Small intestine (tissue), 7 donors: ENCODE data around the gene PTRHD1. TPM values are rescaled to one million over a fixed set of nuclear protein-coding genes. Genes with fewer than 3 reads are reported as not detected.
"Not testable (repeated sequence)": the region's sequence is repeated elsewhere in the genome, so short reads cannot be mapped to it uniquely, and the experiment has no call there.

Experiments
- DNase-seq, 2 donors: peaks; one replicate each; pipeline versions ENCODE4 v3.0.0 to v3.0.0-alpha.2; 2013
- FAIRE-seq: peaks from 2 replicates; lab custom pipeline; 2012; peaks lifted over from hg19 to GRCh38; lab: Jason Lieb, UNC
- H3K27ac ChIP-seq, 3 donors: one replicate each; pipeline ENCODE4 v1.5.1; 2013; ENCODE audit warnings: low read length in 2 of 3, mild to moderate bottlenecking in 2 of 3, control low read depth in 1 of 3, inconsistent platforms in 1 of 3, low read depth in 1 of 3, moderate library complexity in 1 of 3
- H3K27me3 ChIP-seq, 3 donors: one replicate each; pipeline ENCODE4 v1.6.1; 2013; ENCODE audit warnings: low read length in 3 of 3, inconsistent platforms in 1 of 3; ENCODE audit not compliant: control insufficient read depth in 3 of 3, insufficient read depth in 3 of 3
- H3K36me3 ChIP-seq, 3 donors: one replicate each; pipeline ENCODE4 v1.6.1; 2013; ENCODE audit warnings: low read length in 3 of 3, inconsistent platforms in 1 of 3, low read depth in 1 of 3, mild to moderate bottlenecking in 1 of 3, moderate library complexity in 1 of 3; ENCODE audit not compliant: control insufficient read depth in 3 of 3, insufficient read depth in 2 of 3
- H3K4me1 ChIP-seq, 3 donors: one replicate each; pipeline ENCODE4 v1.6.1; 2013; ENCODE audit warnings: low read length in 2 of 3, inconsistent platforms in 1 of 3, low read depth in 1 of 3, mild to moderate bottlenecking in 1 of 3, moderate library complexity in 1 of 3; ENCODE audit not compliant: control insufficient read depth in 3 of 3, insufficient read depth in 2 of 3
- H3K4me3 ChIP-seq, 3 donors: one replicate each; pipeline ENCODE4 v1.5.1; 2013; ENCODE audit warnings: low read length in 3 of 3, control low read depth in 1 of 3, inconsistent platforms in 1 of 3, low read depth in 1 of 3, mild to moderate bottlenecking in 1 of 3, moderate library complexity in 1 of 3
- H3K9me3 ChIP-seq, 2 donors: one replicate each; pipeline ENCODE4 v1.6.1; 2013; ENCODE audit warnings: low read depth in 1 of 2, low read length in 1 of 2; ENCODE audit not compliant: control insufficient read depth in 2 of 2, insufficient read depth in 1 of 2
- WGBS, 3 donors: extraction: QIAGEN DNeasy Blood & Tissue Kit; methylation state at CpG; one replicate each; pipeline ENCODE4 v1.1.7; 2013; 5-methylcytosine and 5-hydroxymethylcytosine counted together
- polyA plus RNA-seq, 4 donors: library from polyadenylated mRNA; stranded (reverse) in 3 of 4; unstranded in 1 of 4; fragments of 200-250 nt in 3 of 4; fragments of 120-200 nt in 1 of 4; gene quantifications; one replicate each; pipeline versions ENCODE4 v1.2.1 to v1.2.3, GENCODE V29; 2013
- donor health status: healthy with polysubstance abuse.
- donor health status: control.
- donor health status: control.
- donor health status: Bipolar disorder and iron deficiency.
- donor health status: healthy.

The PTRHD1 gene
- polyA plus RNA-seq, 4 donors, result 36.4 to 43.0 (median 39.9) TPM

GRCh38 chr2:24837996-24838513, 44.9 kb upstream of the PTRHD1 start:
- H3K4me3 ChIP-seq, result no peak overlapping the region
- 87 to 94% (median 89%) methylated on average over 5 of the region's 5 CpGs for WGBS, 3 donors
- H3K27ac ChIP-seq, result no peak overlapping the region
- FAIRE-seq (no peak), DNase-seq (no peak)
- no peaks in the 10 kb centered on the region for H3K27me3 ChIP-seq
- H3K36me3 ChIP-seq, result peaks cover 0 to 66% (median 6%) of the 10 kb centered on the region in 3 donors
- no peaks in the 10 kb centered on the region for H3K9me3 ChIP-seq
- no peaks in the 10 kb centered on the region for H3K4me1 ChIP-seq

- DNase-seq (no peak), FAIRE-seq (no peak)
- Histone ChIP-seq H3K36me3 (peaks cover 0 to 58% (median 6%) of the 10 kb centered on the region in 3 donors), H3K4me1 (no peaks in the 10 kb centered on the region), H3K27ac (no peak overlapping the region), H3K4me3 (no peak overlapping the region), H3K9me3 (no peaks in the 10 kb centered on the region), H3K27me3 (no peaks in the 10 kb centered on the region)
- WGBS, 3 donors, result 94 to 95% (median 94%) methylated on average over 9 of the region's 9 CpGs
Measured at GRCh38 chr2:24836706-24837105, 43.5 kb upstream of the PTRHD1 start.

GRCh38 chr2:24836206-24836605, 43.0 kb upstream of the PTRHD1 start:
- DNase-seq, result no peak

GRCh38 chr2:24835411-24835810, 42.2 kb upstream of the PTRHD1 start:
- not testable (repeated sequence) for H3K27ac ChIP-seq, H3K9me3 ChIP-seq, DNase-seq, FAIRE-seq, H3K27me3 ChIP-seq, H3K4me3 ChIP-seq, H3K4me1 ChIP-seq
- 88 to 91% (median 89%) methylated on average over 8 of the region's 8 CpGs for WGBS, 3 donors
- peaks cover 0 to 57% (median 6%) of the 10 kb centered on the region in 3 donors for H3K36me3 ChIP-seq

More at GRCh38 chr2:24836206-24836605, 43.0 kb upstream of the PTRHD1 start:
- H3K4me1 ChIP-seq, result no peaks in the 10 kb centered on the region
- FAIRE-seq, result no peak
- H3K9me3 ChIP-seq, result no peaks in the 10 kb centered on the region
- H3K27ac ChIP-seq, result no peak overlapping the region
- H3K36me3 ChIP-seq, result peaks cover 0 to 55% (median 6%) of the 10 kb centered on the region in 3 donors
- WGBS, 3 donors, result 90 to 98% (median 94%) methylated on average over 8 of the region's 8 CpGs
- no peak overlapping the region for H3K4me3 ChIP-seq
- H3K27me3 ChIP-seq, result no peaks in the 10 kb centered on the region

- Histone ChIP-seq H3K27ac (no peak overlapping the region), H3K4me3 (no peak overlapping the region), H3K9me3 (no peaks in the 10 kb centered on the region), H3K36me3 (peaks cover 0 to 54% (median 6%) of the 10 kb centered on the region in 3 donors), H3K27me3 (no peaks in the 10 kb centered on the region), H3K4me1 (peaks cover 0 to 4% (median 0%) of the 10 kb centered on the region in 3 donors)
- DNase-seq (no peak), FAIRE-seq (no peak)
- 95 to 96% (median 96%) methylated on average over 20 of the region's 20 CpGs for WGBS, 3 donors
Measured at GRCh38 chr2:24834733-24835395, 41.7 kb upstream of the PTRHD1 start.

- peaks cover 0 to 46% (median 6%) of the 10 kb centered on the region in 3 donors for H3K36me3 ChIP-seq
- H3K27ac ChIP-seq, result no peak overlapping the region
- FAIRE-seq (no peak), DNase-seq (no peak)
- H3K9me3 ChIP-seq, result no peaks in the 10 kb centered on the region
- H3K4me3 ChIP-seq, result no peak overlapping the region
- H3K27me3 ChIP-seq, result no peaks in the 10 kb centered on the region
- WGBS, 3 donors, result 93 to 96% (median 93%) methylated on average over 31 to 32 of the region's 32 CpGs
- peaks cover 0 to 4% (median 0%) of the 10 kb centered on the region in 3 donors for H3K4me1 ChIP-seq
Measured at GRCh38 chr2:24833821-24834732, 40.9 kb upstream of the PTRHD1 start.

- H3K4me3 ChIP-seq, result no peak overlapping the region
- 92 to 94% (median 94%) methylated on average over 22 of the region's 22 CpGs for WGBS, 3 donors
- no peaks in the 10 kb centered on the region for H3K9me3 ChIP-seq
- H3K27ac ChIP-seq, result no peak overlapping the region
- peaks cover 0 to 42% (median 6%) of the 10 kb centered on the region in 3 donors for H3K36me3 ChIP-seq
- DNase-seq (no peak), FAIRE-seq (no peak)
- peaks cover 0 to 4% (median 0%) of the 10 kb centered on the region in 3 donors for H3K4me1 ChIP-seq
- no peaks in the 10 kb centered on the region for H3K27me3 ChIP-seq
Measured at GRCh38 chr2:24832931-24833701, 39.9 kb upstream of the PTRHD1 start.

- Histone ChIP-seq H3K27ac (no peak overlapping the region), H3K27me3 (no peaks in the 10 kb centered on the region), H3K9me3 (no peaks in the 10 kb centered on the region), H3K4me1 (peaks cover 0 to 4% (median 0%) of the 10 kb centered on the region in 3 donors), H3K36me3 (peaks cover 0 to 46% (median 6%) of the 10 kb centered on the region in 3 donors), H3K4me3 (no peak overlapping the region)
- DNase-seq (no peak), FAIRE-seq (no peak)
- WGBS, 3 donors, result 67 to 83% (median 77%) methylated on average over 9 of the region's 9 CpGs
Measured at GRCh38 chr2:24832521-24832920, 39.3 kb upstream of the PTRHD1 start.
